Measurements from ENCODE around the gene RYK. TPM values are rescaled to one million over a fixed set of nuclear protein-coding genes. Genes with fewer than 3 reads are reported as not detected.

RYK gene
- polyA plus RNA-seq, 1 experiment = 41.3 TPM

- no peaks in the 10 kb centered on the region for H3K36me3 ChIP-seq (ENCODE audit: control insufficient read depth, insufficient read depth, low read length)
- no peak overlapping the region for H3K4me3 ChIP-seq (ENCODE audit: low read depth, low read length)
- no peak for DNase-seq (ENCODE audit: low read depth)
- ChIA-PET CTCF (interaction anchor here (0.7 to 1.0 kb wide), 2 partner anchors 71 to 76 kb away, joined by 3 to 4 read pairs; no protein-coding TSS in a partner anchor), POLR2A (no interaction called here)
- no peaks in the 10 kb centered on the region for H3K27me3 ChIP-seq (ENCODE audit: control insufficient read depth, insufficient read depth, low read length)
- TF ChIP-seq CTCF (IDR thresholded peaks at IDR 0.05; ENCODE audit: insufficient read depth, low read depth, low read length) = no peak
These were observed 33.8 kb upstream of the RYK start for GRCh38 chr3:134284438-134284837.

- no peak for TF ChIP-seq CTCF (IDR thresholded peaks at IDR 0.05; ENCODE audit: insufficient read depth, low read depth, low read length)
- H3K27me3 ChIP-seq (ENCODE audit: control insufficient read depth, insufficient read depth, low read length) = no peaks in the 10 kb centered on the region
- CTCF ChIA-PET = interaction anchor here (0.6 to 3.0 kb wide), 2 partner anchors 18 to 70 kb away, joined by 3 to 7 read pairs; no protein-coding TSS in a partner anchor
- no peak for DNase-seq (ENCODE audit: low read depth)
- no peaks in the 10 kb centered on the region for H3K36me3 ChIP-seq (ENCODE audit: control insufficient read depth, insufficient read depth, low read length)
- H3K4me3 ChIP-seq (ENCODE audit: low read depth, low read length) = no peak overlapping the region
- POLR2A ChIA-PET = no interaction called here
These were observed 32.0 kb upstream of the RYK start for GRCh38 chr3:134282659-134283047.

GRCh38 chr3:134281912-134282658 is 31.4 kb upstream of the RYK start:
- no peak for TF ChIP-seq CTCF (IDR thresholded peaks at IDR 0.05; ENCODE audit: insufficient read depth, low read depth, low read length)
- ChIA-PET POLR2A (no interaction called here), CTCF (interaction anchor here (3.0 kb wide), 1 partner anchor 70 kb away, joined by 7 read pairs; no protein-coding TSS in a partner anchor)
- no peaks in the 10 kb centered on the region for H3K27me3 ChIP-seq (ENCODE audit: control insufficient read depth, insufficient read depth, low read length)
- no peak for DNase-seq (ENCODE audit: low read depth)
- no peaks in the 10 kb centered on the region for H3K36me3 ChIP-seq (ENCODE audit: control insufficient read depth, insufficient read depth, low read length)
- H3K4me3 ChIP-seq (ENCODE audit: low read depth, low read length) = no peak overlapping the region

GRCh38 chr3:134279466-134279865 is 28.8 kb upstream of the RYK start:
- Histone ChIP-seq H3K36me3 (ENCODE audit: control insufficient read depth, insufficient read depth, low read length) (no peaks in the 10 kb centered on the region), H3K27me3 (ENCODE audit: control insufficient read depth, insufficient read depth, low read length) (no peaks in the 10 kb centered on the region), H3K4me3 (ENCODE audit: low read depth, low read length) (no peak overlapping the region)
- TF ChIP-seq CTCF (IDR thresholded peaks at IDR 0.05; ENCODE audit: insufficient read depth, low read depth, low read length) = no peak
- CTCF ChIA-PET = interaction anchor here (1.3 kb wide), 1 partner anchor 67 kb away, joined by 4 read pairs; no protein-coding TSS in a partner anchor
- POLR2A ChIA-PET = no interaction called here
- DNase-seq (ENCODE audit: low read depth) = no peak

- peaks cover 2% of the 10 kb centered on the region; the same call in 1 of the 2 replicates for H3K27me3 ChIP-seq (ENCODE audit: control insufficient read depth, insufficient read depth, low read length)
- DNase-seq (ENCODE audit: low read depth) = no peak
- no peak overlapping the region for H3K4me3 ChIP-seq (ENCODE audit: low read depth, low read length)
- TF ChIP-seq CTCF (IDR thresholded peaks at IDR 0.05; ENCODE audit: insufficient read depth, low read depth, low read length) = no peak
- POLR2A ChIA-PET = no interaction called here
- H3K36me3 ChIP-seq (ENCODE audit: control insufficient read depth, insufficient read depth, low read length) = no peaks in the 10 kb centered on the region
- CTCF ChIA-PET = interaction anchor here (0.6 to 3.0 kb wide), 4 partner anchors 11 to 65 kb away, joined by 3 to 14 read pairs (median 3); no protein-coding TSS in a partner anchor
These were observed 26.5 kb upstream of the RYK start for GRCh38 chr3:134277066-134277660.

All from BJ (cell line).